Lung (tissue), 12 donors: ENCODE measurements around the gene TBC1D7. TPM values are rescaled to one million over a fixed set of nuclear protein-coding genes. Genes with fewer than 3 reads are reported as not detected.

Experiments
- ATAC-seq: fragments of 200-7000 bp; cut with Tn5 transposase; one replicate; pipeline ENCODE4 v1.9.1; 2020; ENCODE audit warnings: moderate number of reproducible peaks; ENCODE audit not compliant: insufficient read depth, low FRiP score
- DNase-seq, 3 donors: peaks; one replicate each; pipeline ENCODE4 v3.0.0-alpha.2; 2013 to 2017
- H3K27ac ChIP-seq, 2 donors: one replicate each; pipeline ENCODE4 v1.5.1; 2013; ENCODE audit warnings: mild to moderate bottlenecking in 2 of 2, moderate library complexity in 2 of 2, control low read depth in 1 of 2, inconsistent platforms in 1 of 2, low read depth in 1 of 2, low read length in 1 of 2
- H3K27me3 ChIP-seq, 3 donors: one replicate each; pipeline ENCODE4 v1.5.1; 2013; ENCODE audit warnings: low read length in 2 of 3; ENCODE audit not compliant: control insufficient read depth in 3 of 3, insufficient read depth in 3 of 3
- H3K36me3 ChIP-seq, 4 donors: one replicate each; pipeline ENCODE4 v1.5.1; 2013; ENCODE audit warnings: low read length in 4 of 4, mild to moderate bottlenecking in 1 of 4, moderate library complexity in 1 of 4; ENCODE audit not compliant: control insufficient read depth in 4 of 4, insufficient read depth in 4 of 4
- H3K4me1 ChIP-seq, 5 donors: one replicate each; pipeline ENCODE4 v1.5.1; 2013; ENCODE audit warnings: low read length in 5 of 5, mild to moderate bottlenecking in 2 of 5, moderate library complexity in 1 of 5; ENCODE audit not compliant: control insufficient read depth in 5 of 5, insufficient read depth in 5 of 5
- H3K4me3 ChIP-seq: one replicate; pipeline ENCODE4 v1.5.1; 2013; ENCODE audit warnings: mild to moderate bottlenecking, control low read depth, moderate library complexity
- H3K9ac ChIP-seq, 2 donors: one replicate each; pipeline ENCODE4 v1.5.1; 2013; ENCODE audit warnings: low read length in 2 of 2, control low read depth in 1 of 2; ENCODE audit not compliant: insufficient read depth in 1 of 2
- H3K9me3 ChIP-seq, 4 donors: one replicate each; pipeline ENCODE4 v1.5.1; 2013; ENCODE audit warnings: low read length in 3 of 4, mild to moderate bottlenecking in 1 of 4, moderate library complexity in 1 of 4; ENCODE audit not compliant: control insufficient read depth in 4 of 4, insufficient read depth in 3 of 4
- CTCF ChIP-seq: IDR thresholded peaks from 2 replicates; pipeline ENCODE4 v1.5.1; 2012; ENCODE audit warnings: mild to moderate bottlenecking; ENCODE audit errors: control extremely low read depth, extremely low read depth
- WGBS, 2 donors: extraction: QIAGEN DNeasy Blood & Tissue Kit; methylation state at CpG; one replicate each; pipeline ENCODE4 v1.1.7; 2013; 5-methylcytosine and 5-hydroxymethylcytosine counted together
- polyA plus RNA-seq, 2 donors: library from polyadenylated mRNA; stranded (reverse); fragments of 200-250 nt; gene quantifications; one replicate each; pipeline ENCODE4 v1.2.1, GENCODE V29; 2013
- total RNA-seq, 2 donors: library from RNA; depleted of rRNA in 1 of 2; stranded (reverse); fragments of >200 nt in 1 of 2; gene quantifications; one replicate each; pipeline ENCODE4 v1.2.1, GENCODE V29; 2014 to 2021
- donor health status: control.
- donor health status: control.
- donor health status: Bipolar disorder and iron deficiency.
- donor health status: healthy.
- donor health status: DM: yes; HTN: yes; CAD: no.

TBC1D7 gene
- total and polyA plus RNA-seq, 4 donors, result 17.1 to 30.1 (median 19.9) TPM

GRCh38 chr6:13278164-13278563, 50.2 kb downstream of the TBC1D7 start:
- no peak for TF ChIP-seq CTCF
- no peak overlapping the region for H3K27ac ChIP-seq
- H3K9me3 ChIP-seq, result no peaks in the 10 kb centered on the region
- H3K4me3 ChIP-seq, result no peak overlapping the region
- ATAC-seq, result no peak
- no peak for DNase-seq
- H3K9ac ChIP-seq, result no peak overlapping the region
- H3K4me1 ChIP-seq, result peaks cover 0 to 1% (median 0%) of the 10 kb centered on the region in 5 donors
- 61 to 68% methylated on average over 3 of the region's 3 CpGs for WGBS, 2 donors
- H3K36me3 ChIP-seq, result peaks cover 0 to 20% (median under 1%) of the 10 kb centered on the region in 4 donors
- H3K27me3 ChIP-seq, result no peaks in the 10 kb centered on the region

- DNase-seq (no peak), ATAC-seq (no peak)
- Histone ChIP-seq H3K4me3 (no peak overlapping the region), H3K27me3 (no peaks in the 10 kb centered on the region), H3K36me3 (peaks cover 0 to 22% (median 0%) of the 10 kb centered on the region in 4 donors), H3K4me1 (peaks cover 0 to 1% (median 0%) of the 10 kb centered on the region in 5 donors), H3K9ac (no peak overlapping the region), H3K27ac (no peak overlapping the region), H3K9me3 (no peaks in the 10 kb centered on the region)
- no peak for TF ChIP-seq CTCF
- WGBS, 2 donors, result 89 to 97% methylated on average over 2 of the region's 2 CpGs
These were observed 51.1 kb downstream of the TBC1D7 start for GRCh38 chr6:13277231-13277630.

DNA sequence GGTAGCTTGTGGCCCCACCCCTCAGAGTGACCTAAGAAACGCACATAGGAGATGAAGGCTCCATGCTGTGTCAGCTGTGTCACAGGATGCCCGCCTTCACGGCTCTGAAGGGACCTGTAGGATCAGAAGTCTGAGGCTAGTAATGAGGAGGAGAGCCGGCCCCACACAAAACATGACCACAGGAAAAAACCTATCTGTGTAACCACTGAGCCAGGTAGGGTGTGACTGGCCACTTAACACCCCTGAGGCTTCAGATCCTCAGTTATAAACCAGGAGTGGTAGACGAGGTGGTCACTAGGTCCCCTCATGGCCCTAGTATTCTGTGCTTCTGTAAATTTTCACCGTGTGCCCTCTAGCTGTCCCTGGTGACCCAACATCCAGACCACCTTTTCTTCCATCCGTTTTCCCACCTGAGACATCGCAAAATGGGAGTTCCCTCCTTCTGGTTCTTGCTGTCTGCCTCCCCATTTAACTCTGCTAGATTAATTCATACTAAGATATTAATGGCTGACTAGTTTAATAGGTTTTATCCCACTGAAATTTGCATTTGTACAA, 52.8 kb downstream of the TBC1D7 start:
- H3K36me3 ChIP-seq, result peaks cover 0 to 14% (median 0%) of the 10 kb centered on the region in 4 donors
- 70 to 82% methylated on average over 8 of the region's 8 CpGs for WGBS, 2 donors

More for the DNA sequence above, 52.8 kb downstream of the TBC1D7 start:
- Histone ChIP-seq H3K9ac (no peak overlapping the region), H3K27ac (no peak overlapping the region), H3K4me1 (peaks cover 0 to 1% (median 0%) of the 10 kb centered on the region in 5 donors), H3K4me3 (no peak overlapping the region), H3K9me3 (no peaks in the 10 kb centered on the region), H3K27me3 (no peaks in the 10 kb centered on the region)
- TF ChIP-seq CTCF, result no peak
- DNase-seq (no peak), ATAC-seq (no peak)
